IPS-NIHi7 (cell line): ENCODE results near the gene CHCT1.

Source experiments
- DNase-seq: peaks from one replicate; pipeline ENCODE4 v3.0.0; 2012; ENCODE audit warnings: mixed read lengths; ENCODE audit errors: extremely low spot score

The CHCT1 gene

DNA sequence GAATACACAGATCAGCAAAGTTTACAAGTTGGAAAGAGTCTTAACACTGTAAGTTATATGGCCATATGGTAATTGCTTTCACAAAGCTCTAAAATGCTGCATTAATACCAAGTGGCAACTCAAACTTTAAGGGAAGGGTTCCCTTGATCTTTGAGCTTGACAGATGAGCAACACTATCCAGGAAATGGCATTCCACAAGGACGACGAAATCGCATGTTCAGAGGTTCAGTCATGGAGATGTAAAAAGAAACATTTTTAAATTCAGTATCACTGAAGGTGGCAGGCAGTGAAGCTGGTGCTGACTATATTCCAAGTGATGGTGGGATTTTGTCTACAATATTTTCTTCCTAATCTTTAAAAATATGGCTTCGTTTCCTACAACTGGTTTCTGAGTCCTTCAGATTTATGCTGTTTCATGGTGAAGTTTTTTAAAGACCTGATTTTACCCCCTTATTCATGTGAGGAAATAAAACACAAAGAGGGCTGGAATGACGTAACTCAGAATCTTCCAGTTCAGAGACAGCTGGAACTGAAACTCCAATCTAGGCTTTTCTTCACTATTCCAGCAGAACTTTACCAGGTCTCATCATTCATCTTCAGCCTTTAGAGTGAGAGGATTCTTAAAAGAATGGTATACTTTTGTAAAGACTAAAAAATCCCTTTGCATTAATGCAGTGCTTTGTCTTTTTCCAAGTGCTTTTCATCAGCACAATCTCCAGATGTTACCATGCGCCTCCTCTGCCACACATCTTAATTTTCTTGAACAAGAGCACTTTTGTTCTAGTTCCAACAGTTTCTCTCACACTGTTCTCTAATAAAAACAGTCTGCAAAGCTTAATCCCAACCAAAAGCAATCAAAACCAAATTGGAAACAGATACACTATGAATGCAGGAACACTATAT lies 20.2 kb downstream of the CHCT1 start:
- DNase-seq: no peak

DNA sequence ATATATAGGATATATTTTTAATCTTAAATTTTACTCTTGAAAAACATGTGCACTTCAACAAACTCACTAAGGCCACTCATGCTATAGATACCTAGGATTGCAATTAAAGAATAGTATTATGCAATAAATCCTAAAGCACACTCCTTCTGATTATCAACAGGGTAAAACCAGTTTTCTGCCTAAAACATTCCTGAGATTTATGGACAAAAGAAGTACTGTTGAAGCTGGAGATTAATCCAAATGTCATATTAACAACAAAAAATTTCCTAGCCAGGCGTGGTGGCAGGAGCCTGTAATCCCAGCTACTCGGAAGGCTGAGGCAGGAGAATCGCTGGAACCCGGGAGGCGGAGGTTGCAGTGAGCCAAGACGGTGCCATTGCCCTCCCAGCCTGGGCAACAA lies 21.4 kb downstream of the CHCT1 start:
- DNase-seq: no peak

DNA sequence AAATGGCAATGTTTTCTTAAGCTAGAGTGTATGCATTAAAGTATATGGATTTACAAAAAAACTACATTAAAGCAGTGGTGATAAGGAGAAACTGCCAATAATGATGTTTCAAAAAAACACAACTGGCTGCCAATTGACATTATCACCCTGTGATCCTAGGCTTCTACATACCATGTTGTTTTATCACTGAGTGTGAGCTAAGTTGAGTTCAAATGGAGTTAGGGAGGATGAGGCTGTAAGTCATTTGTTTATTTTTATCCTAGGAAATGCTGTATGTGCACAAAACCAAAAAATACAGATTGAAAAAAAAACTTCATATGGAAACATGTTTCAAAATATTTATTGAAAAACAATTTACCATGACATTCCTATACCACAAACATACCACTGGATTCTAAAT lies 22.9 kb downstream of the CHCT1 start:
- DNase-seq: no peak

DNA sequence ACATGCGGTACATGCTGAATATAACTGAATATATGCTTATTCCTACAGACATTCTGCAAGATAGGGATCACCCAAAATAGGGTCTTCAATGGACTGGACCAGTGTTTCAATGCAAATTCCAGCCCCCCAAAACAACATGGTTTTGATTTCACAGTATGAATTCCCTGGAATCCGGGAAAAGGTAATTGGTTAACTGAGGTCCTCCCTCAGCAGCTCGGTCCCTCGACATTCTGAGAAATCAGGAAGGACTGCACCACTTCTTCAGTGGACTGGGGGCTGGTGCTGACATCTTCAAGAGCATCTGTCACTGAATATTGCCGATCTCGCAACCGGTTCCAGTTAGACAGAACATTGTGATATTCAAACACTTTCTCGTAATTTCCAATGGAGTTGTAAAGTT lies 25.1 kb downstream of the CHCT1 start:
- DNase-seq: no peak

DNA sequence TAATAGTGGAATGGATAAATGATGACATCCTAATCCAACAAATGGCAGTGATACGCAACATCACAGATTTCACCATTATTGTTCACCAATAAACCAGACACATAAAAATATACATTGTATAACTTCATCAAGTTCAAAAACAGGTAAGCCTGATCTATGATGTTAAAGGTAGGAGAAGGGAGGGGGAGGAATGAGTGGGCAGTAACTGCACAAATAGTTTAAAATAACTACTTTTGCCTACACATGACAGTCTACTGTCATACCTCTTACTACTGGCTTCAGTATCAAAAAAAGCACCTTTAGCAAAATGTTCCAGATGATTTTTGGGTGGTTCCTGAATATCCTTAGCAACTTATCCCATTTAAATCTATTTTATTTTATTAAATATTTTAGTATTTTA lies 28.8 kb downstream of the CHCT1 start:
- DNase-seq: no peak

DNA sequence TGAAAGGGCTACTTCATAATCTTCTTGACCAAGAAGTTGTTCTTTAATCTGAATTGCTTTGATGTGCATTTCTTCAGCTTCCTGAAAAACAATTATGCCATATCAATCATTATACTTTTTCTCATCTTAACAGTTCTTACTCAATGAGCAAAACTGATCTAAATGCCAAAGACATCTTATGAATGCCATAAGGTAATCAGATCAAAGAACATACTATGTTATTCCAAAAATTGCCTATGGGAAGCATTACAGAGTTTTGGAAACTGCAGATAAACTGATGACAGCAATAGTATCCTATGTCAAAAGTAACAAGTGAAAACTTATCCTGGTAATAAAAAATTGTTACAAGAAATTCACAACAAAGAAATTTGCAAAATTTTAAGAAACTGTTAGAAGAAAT lies 29.7 kb downstream of the CHCT1 start:
- DNase-seq: no peak

DNA sequence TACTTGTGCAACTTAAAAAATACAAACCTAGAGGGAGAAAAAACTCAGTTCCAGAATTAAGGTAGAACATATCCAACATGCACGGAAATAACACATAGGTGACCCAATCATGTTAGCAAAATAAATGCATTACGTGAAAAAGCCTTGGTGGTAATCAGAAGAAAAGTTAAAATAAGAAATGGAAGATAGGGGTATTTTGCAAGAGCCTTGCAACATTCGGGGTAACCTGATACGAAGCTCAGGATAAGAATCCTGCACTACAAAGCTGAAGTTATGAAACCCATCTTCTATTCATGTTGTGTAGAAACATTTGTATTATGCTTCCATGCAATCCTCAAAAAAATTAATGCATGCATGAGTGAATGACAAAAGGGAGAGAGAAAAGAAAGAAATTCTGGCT lies 33.1 kb downstream of the CHCT1 start:
- no peak for DNase-seq

DNA sequence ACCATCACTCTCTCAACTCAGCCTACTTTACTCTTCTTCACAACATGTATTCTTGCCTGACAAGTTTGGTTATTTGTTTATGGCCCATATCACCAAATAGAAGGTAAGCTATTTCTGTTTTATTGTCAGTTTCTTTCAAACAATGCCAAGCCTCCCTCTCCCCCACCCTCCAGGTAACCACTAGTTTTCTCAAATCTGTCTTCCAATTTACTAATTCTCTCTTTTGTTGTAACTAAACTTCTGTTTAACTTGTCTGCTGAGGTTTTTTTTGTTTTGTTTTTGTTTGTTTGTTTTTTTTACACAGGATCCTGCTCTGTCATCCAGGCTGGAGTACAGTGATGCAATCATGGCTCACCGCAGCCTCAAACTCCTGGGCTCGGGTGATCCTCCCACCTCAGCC lies 34.9 kb downstream of the CHCT1 start:
- no peak for DNase-seq

DNA sequence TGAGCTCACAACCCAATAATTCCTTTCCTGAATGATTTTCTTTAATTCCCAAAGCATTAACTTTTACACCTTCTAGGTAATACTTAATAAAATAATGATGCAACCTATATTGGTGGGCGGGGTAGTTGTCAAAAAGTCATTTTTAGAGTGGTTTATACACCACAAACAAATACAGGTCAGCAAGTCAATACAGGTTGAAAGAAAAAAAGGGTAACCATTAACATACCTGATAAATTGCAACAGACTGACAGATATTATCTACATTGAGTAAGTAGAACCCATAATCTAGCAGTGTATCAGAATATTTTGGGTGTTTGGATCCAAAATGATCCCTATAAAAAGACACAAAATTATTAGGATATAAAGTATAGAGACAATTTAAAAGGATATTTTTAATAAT lies 39.3 kb downstream of the CHCT1 start:
- no peak for DNase-seq

DNA sequence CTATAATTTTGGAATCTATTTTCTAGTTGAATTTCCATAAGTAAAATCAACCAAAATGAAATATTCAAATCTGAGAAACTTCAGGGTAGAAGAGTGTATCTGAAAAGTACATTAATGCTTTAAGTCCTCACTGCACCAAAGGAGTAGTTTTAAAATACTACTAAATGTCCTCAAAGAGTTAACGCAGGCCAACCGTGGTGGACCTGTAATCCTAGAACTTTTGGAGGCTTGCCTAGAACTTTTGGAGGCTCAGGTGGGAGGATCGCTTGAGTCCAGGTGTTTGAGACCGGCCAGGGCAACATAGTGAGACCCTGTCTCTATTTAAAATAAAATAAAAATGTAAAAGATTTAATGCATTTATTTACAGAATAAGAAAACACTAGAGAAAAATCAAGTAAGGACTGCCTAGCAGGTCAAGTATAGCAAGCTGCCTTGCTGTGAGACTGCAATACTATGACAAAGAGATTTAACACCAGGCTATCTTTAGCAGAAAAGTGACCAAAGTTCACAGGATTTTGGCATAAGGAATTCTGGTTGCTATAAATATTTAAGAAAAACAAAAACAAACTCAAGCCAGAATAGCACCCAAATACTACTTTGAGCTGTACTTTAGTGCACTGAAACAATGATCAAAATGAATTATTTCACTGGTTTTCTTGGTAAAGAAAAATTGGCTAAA lies 41.0 kb downstream of the CHCT1 start:
- DNase-seq: no peak

DNA sequence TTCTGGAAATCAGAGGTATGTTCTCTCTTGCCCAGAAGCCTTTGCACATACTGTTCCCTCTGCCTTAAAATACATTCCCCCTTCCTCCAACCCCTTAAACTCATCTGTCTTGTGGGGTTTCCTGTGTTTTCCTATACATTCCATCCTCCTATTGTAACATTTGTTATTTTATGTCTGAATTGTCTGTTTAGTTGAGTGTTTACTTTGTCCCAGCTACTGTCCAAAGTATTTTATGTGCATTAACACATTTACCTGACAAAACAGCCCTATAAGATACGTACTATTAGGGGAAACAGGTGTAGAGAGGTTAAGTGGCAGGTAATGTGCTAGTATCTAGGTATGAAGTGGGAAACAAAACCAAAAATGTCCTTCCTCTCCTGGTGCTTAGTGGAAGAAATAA lies 42.1 kb downstream of the CHCT1 start:
- DNase-seq: no peak

DNA sequence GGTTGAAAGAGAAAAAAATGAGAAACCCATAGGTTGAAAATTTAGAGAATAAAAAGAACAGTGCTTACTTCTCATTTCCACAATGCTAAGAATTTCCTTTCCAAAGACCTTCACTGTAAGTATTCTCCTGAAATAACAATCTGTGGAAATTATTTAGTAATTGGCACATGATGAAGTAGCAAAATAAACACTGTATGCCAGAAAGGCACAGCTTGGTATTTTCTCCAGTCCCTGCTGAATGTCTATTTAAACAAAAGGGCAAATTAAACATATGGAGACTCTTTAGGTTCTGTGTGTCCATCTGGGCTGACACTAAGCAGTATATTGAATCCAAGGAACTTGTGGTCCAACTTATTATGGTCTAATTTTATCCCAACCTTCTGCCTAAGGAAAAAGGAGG lies 46.1 kb downstream of the CHCT1 start:
- DNase-seq: no peak

DNA sequence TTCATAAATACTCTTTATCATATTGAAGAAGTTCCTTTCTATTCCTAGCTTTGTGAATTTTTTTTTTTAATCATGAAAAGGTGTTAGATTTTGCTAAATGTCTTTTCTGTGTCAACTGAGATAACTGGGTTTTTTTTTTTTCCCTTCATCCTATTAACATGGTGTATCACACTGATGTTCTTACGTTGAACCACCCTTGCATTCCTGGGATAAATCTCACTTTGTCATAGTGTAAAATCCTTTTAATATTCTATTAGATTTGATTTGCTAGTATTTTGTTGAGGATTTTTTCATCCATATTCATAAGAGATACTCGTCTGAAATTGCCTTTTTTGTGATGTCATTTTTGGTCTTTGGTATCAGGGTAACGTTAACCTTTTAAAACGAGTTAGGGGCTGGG lies 49.2 kb downstream of the CHCT1 start:
- no peak for DNase-seq

DNA sequence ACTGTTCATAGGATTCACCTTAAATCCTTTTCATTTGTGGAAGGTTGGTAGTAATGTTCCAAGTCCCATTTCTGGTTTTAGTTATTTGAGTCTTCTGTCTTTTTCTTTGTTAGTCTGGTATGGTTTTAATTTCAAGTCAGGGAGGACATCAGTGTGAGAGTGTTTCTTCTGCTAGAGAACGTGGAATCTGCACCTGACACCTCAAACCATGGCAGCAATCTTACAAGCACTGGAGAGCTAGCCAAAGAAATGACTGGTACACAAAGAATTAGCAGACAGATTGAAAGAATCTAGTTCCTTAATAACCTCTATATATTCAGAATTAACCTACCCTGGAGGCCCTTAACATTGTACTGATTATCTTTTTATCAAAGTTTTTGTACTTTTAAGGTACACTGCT lies 50.2 kb downstream of the CHCT1 start:
- DNase-seq: no peak

DNA sequence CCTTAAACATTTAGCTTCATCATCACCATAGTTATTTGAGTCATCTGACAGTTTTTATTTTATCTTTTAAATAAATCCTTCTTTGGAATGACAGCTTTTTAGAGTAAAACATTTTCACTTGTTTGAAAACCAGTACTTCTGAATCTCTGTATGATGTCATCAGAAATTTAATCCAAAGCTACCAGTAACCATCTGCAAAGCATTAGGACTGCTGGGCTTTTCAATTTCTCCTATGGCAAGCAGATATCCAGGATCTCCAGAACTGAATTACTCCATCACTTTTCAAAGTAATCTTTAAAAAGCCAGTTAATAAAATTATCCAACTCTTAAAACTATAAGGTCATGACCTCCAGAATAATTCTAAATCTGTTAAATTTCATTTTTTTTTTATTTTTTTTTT lies 51.5 kb downstream of the CHCT1 start:
- DNase-seq: no peak
